22Rv1 (cell line): ENCODE measurements around the gene IPCEF1.
"Not testable (repeated sequence)": the region's sequence is repeated elsewhere in the genome, so short reads cannot be mapped to it uniquely, and the experiment has no call there.

Source experiments
- H3K27ac ChIP-seq: fragments of 450-650 bp; 2 replicates; pipeline ENCODE4 v1.5.1; 2017
- CTCF ChIP-seq: fragments of 450-650 bp; IDR thresholded peaks from 2 replicates; pipeline ENCODE4 v1.5.1; 2017; ENCODE audit warnings: mild to moderate bottlenecking
- ZFX ChIP-seq: fragments of 450-650 bp; IDR thresholded peaks from 2 replicates; pipeline ENCODE4 v1.6.1; 2017; ENCODE audit warnings: antibody characterized with exemption, borderline replicate concordance

Gene IPCEF1

GRCh38 chr6:154304191-154304590, 52.4 kb downstream of the IPCEF1 start:
- no peak overlapping the region for H3K27ac ChIP-seq
- TF ChIP-seq ZFX (no peak), CTCF (no peak)

- not testable (repeated sequence) for H3K27ac ChIP-seq
Measured at GRCh38 chr6:154303642-154304041, 53.0 kb downstream of the IPCEF1 start.

GRCh38 chr6:154301839-154302752, 54.5 kb downstream of the IPCEF1 start:
- TF ChIP-seq CTCF (no peak), ZFX (no peak)

GRCh38 chr6:154301086-154301625, 55.4 kb downstream of the IPCEF1 start:
- no peak overlapping the region for H3K27ac ChIP-seq
- no peak for TF ChIP-seq ZFX
- TF ChIP-seq CTCF, result no peak

More at GRCh38 chr6:154301839-154302752, 54.5 kb downstream of the IPCEF1 start:
- H3K27ac ChIP-seq, result no peak overlapping the region

GRCh38 chr6:154298297-154298696, 58.3 kb downstream of the IPCEF1 start:
- H3K27ac ChIP-seq, result no peak overlapping the region
- TF ChIP-seq CTCF, result no peak
- TF ChIP-seq ZFX, result no peak

GRCh38 chr6:154297721-154298120, 58.9 kb downstream of the IPCEF1 start:
- H3K27ac ChIP-seq, result no peak overlapping the region
- TF ChIP-seq ZFX (no peak), CTCF (no peak)

- no peak overlapping the region for H3K27ac ChIP-seq
- TF ChIP-seq CTCF, result no peak
- no peak for TF ChIP-seq ZFX
Measured at GRCh38 chr6:154297210-154297609, 59.4 kb downstream of the IPCEF1 start.
